HUES48 (cell line): ENCODE results near the gene HOXB9.

Source experiments
- H3K27ac ChIP-seq: one replicate; pipeline ENCODE4 v1.7.0; 2013; ENCODE audit warnings: low read depth, low read length, inconsistent platforms
- H3K27me3 ChIP-seq: 2 replicates; pipeline ENCODE4 v1.6.1; 2013; ENCODE audit warnings: mild to moderate bottlenecking, low read length; ENCODE audit not compliant: control insufficient read depth, insufficient read depth
- H3K36me3 ChIP-seq: 2 replicates; pipeline ENCODE4 v1.6.1; 2013; ENCODE audit warnings: low read length; ENCODE audit not compliant: control insufficient read depth, insufficient read depth
- H3K4me1 ChIP-seq: 2 replicates; pipeline ENCODE4 v1.6.1; 2013; ENCODE audit warnings: mild to moderate bottlenecking, low read length; ENCODE audit not compliant: control insufficient read depth, insufficient read depth
- H3K4me3 ChIP-seq: 2 replicates; pipeline ENCODE4 v1.5.1; 2013; ENCODE audit warnings: mild to moderate bottlenecking, low read depth, low read length
- H3K9ac ChIP-seq: 2 replicates; pipeline ENCODE4 v1.6.1; 2013; ENCODE audit warnings: mild to moderate bottlenecking, low read depth, low read length, moderate library complexity
- H3K9me3 ChIP-seq: 2 replicates; pipeline ENCODE4 v1.6.1; 2013; ENCODE audit warnings: low read length; ENCODE audit not compliant: control insufficient read depth, insufficient read depth

The HOXB9 gene

GRCh38 chr17:48637323-48638260, 11.4 kb upstream of the HOXB9 start:
- Histone ChIP-seq H3K9me3 (no peaks in the 10 kb centered on the region), H3K4me1 (0 out of 2 replicates have a peak, but pooled peaks cover 2% of the 10 kb centered on the region), H3K27me3 (peaks cover 100% of the 10 kb centered on the region), H3K27ac (no peak overlapping the region), H3K36me3 (no peaks in the 10 kb centered on the region), H3K4me3 (no peak overlapping the region), H3K9ac (no peak overlapping the region)

DNA sequence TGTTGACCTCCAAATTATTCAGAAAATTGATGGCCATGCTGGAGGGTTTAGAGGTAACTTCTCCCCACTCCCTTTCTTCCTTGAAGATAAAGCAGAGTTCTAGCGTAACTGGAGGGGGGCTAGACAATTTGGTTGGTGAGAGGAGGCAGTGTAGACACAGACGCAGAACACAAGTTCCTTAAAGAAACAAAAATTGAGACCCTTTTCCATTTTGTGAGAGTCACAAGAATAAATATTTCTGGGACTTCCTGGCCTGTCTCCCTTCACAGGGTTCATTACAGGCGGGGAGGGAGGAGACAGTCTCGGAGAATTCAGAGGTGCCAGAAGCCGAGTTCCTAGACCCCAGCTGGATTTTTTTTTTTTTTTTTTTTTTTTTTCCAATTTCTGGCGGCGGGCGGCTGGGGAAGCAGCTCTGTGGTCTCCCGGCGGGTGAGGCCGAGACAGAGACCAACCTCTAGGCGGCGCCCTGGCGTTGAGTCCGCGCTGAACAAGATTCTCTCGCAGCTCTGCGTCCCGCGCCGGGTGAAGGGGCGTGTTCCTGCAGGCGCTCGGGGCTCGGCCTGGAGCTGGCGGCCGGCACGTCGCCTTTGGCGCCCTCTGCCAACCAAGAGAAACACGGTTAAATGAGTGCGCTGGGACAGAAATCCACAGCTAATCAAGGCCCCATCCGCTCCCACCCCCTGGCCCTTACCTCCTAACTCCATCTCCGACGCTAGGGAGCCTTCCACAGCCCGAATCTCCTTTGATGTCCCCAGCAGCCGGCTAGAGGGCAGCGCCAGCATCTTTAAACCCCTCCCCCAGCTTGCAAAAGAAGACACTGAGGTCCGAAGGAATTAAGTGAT, 10.2 kb upstream of the HOXB9 start:
- Histone ChIP-seq H3K9me3 (no peaks in the 10 kb centered on the region), H3K4me1 (no peaks in the 10 kb centered on the region), H3K9ac (no peak overlapping the region), H3K4me3 (no peak overlapping the region), H3K27ac (no peak overlapping the region), H3K36me3 (no peaks in the 10 kb centered on the region), H3K27me3 (peaks cover 100% of the 10 kb centered on the region)

DNA sequence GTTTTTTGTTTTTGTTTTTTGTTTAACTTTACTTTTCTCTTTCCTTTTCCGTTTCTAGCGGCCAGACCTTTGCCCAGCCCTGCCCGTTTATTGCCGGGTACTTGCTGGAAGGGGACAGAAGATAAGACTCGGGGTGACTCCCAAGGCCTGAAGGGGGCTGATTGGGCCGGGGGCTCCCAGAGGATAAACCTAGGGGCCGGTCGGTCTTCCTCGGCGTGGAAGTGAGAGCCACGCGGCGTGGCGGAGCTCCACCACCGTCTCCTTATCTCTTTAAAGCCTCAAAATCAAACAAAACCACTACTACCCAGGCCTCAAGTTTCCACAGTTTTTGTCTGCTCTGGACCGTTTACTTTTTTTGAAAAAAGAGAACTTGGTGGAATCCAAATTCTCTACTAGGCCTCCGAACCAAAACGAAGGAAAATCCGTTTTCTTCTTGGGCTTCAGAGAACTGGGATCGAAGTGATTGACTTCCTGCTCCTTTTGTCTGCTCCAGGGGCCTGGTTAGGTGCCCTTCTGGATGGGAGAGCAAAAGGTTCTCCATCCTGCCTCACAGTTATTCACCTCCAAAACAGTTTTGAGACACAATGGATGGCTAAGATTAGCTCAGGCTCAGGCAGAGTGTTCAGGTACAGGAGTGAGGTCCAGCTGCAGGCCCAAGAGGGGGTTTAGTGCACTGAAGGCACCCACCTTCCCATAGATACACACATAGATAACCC, 8.5 kb upstream of the HOXB9 start:
- Histone ChIP-seq H3K27me3 (peaks cover 100% of the 10 kb centered on the region), H3K27ac (no peak overlapping the region), H3K4me1 (no peaks in the 10 kb centered on the region), H3K36me3 (no peaks in the 10 kb centered on the region), H3K9me3 (no peaks in the 10 kb centered on the region), H3K4me3 (no peak overlapping the region), H3K9ac (no peak overlapping the region)

DNA sequence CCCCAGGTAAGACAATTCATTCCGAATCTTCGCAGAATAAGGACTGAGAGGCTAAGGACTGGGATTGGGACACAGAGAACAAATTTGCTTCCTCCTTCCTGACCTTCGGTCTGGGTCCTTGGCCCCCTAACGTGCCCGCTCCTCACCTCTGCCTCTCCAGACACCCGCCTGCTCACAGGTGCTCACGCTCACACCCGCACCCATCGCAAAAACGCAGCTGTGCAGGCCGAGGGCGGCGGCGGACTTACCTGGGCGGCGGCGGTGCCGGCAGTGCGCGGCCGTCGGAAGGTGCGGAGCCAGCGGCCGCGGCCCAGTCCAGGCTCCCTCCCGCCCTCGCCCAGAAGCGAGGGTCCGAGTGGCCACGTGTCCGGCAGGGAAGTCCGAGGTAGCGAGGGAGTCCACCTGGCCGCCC, 7.1 kb upstream of the HOXB9 start:
- H3K36me3 ChIP-seq: no peaks in the 10 kb centered on the region
- no peaks in the 10 kb centered on the region for H3K9me3 ChIP-seq
- H3K27ac ChIP-seq: no peak overlapping the region
- no peaks in the 10 kb centered on the region for H3K4me1 ChIP-seq
- H3K27me3 ChIP-seq: peaks cover 100% of the 10 kb centered on the region
- H3K9ac ChIP-seq: no peak overlapping the region
- H3K4me3 ChIP-seq: no peak overlapping the region

DNA sequence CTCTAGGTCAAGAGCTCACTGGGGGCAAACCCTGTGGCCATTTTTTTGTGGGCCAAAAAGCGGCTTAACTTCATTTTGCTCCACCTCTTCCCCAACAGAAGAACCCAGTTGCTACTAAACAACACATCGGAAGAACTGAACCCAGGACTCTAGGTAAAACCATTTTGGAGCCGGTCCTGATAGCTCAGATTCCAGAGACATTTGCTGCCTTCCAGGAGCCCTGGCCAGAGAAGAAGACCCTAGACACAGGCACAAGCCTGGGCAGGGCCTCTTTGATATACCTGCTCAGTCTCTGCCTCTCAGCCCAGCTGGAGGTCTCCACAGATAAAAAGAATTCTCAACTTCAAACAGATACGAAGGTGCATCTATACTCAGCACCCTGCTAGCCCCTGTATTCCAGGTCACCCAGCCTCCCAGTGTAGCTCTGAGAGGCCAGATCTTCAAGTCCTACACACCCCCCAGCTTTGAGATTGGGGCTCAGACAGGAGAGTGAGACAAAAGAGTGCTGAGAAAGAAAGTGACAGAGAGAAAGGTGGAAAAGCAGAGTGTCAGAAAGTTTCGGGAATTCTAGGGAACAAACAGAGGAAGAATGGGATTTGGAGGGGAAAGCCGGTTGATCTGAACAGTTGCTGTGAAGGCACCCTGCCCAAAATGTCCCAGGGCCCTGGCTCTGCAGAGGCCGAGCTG, 6.6 kb upstream of the HOXB9 start:
- Histone ChIP-seq H3K4me1 (no peaks in the 10 kb centered on the region), H3K9me3 (no peaks in the 10 kb centered on the region), H3K4me3 (no peak overlapping the region), H3K27ac (no peak overlapping the region), H3K27me3 (peaks cover 100% of the 10 kb centered on the region), H3K36me3 (no peaks in the 10 kb centered on the region), H3K9ac (no peak overlapping the region)

- H3K27me3 ChIP-seq: peaks cover 100% of the 10 kb centered on the region
- no peaks in the 10 kb centered on the region for H3K36me3 ChIP-seq
- H3K9me3 ChIP-seq: no peaks in the 10 kb centered on the region
- no peak overlapping the region for H3K4me3 ChIP-seq
- H3K27ac ChIP-seq: no peak overlapping the region
- peaks cover under 1% of the 10 kb centered on the region; the same call in 1 of the 2 replicates for H3K4me1 ChIP-seq
- H3K9ac ChIP-seq: no peak overlapping the region
These were observed 5.8 kb upstream of the HOXB9 start for GRCh38 chr17:48631693-48632578.

DNA sequence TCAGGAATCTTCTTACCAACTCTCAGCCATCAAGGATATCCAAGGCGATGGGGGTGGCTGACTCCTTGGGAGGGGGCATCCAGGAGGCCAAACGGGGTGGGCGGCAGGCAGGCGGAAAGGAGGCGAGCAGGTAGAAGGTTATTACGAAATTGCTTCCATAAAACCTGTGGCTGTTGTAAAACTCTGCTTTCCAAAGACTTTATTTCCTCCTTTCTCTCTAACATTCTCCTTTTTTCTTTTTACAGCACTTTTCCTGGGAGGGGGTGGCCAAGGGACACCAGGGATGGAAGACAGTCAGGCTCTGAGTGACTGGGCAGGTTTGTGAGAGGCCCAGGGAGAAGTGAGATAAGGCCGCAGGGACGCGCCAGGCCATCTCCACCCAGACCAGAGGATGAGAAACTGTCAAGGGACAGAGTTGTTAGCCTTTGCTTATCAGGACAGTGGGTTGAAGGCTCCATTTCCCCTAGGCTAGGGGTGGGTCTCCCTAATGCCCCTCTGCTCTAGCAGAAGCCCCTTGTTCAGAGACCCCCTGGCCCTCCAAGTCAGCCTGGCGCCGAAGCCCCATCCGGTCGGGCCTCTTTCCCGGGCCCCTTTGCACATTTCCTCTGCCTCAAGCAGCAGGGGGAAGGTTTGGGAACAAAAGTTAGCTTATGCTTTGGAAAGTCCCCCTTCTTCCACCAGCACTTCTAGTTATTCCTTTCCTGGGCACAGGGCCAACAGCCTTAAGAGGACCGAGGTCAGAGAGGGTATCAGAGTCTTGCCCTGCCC, 5.0 kb upstream of the HOXB9 start:
- Histone ChIP-seq H3K27me3 (peaks cover 100% of the 10 kb centered on the region), H3K4me3 (no peak overlapping the region), H3K4me1 (peaks cover 3% of the 10 kb centered on the region; the same call in 1 of the 2 replicates), H3K27ac (no peak overlapping the region), H3K9ac (no peak overlapping the region), H3K36me3 (no peaks in the 10 kb centered on the region), H3K9me3 (no peaks in the 10 kb centered on the region)

DNA sequence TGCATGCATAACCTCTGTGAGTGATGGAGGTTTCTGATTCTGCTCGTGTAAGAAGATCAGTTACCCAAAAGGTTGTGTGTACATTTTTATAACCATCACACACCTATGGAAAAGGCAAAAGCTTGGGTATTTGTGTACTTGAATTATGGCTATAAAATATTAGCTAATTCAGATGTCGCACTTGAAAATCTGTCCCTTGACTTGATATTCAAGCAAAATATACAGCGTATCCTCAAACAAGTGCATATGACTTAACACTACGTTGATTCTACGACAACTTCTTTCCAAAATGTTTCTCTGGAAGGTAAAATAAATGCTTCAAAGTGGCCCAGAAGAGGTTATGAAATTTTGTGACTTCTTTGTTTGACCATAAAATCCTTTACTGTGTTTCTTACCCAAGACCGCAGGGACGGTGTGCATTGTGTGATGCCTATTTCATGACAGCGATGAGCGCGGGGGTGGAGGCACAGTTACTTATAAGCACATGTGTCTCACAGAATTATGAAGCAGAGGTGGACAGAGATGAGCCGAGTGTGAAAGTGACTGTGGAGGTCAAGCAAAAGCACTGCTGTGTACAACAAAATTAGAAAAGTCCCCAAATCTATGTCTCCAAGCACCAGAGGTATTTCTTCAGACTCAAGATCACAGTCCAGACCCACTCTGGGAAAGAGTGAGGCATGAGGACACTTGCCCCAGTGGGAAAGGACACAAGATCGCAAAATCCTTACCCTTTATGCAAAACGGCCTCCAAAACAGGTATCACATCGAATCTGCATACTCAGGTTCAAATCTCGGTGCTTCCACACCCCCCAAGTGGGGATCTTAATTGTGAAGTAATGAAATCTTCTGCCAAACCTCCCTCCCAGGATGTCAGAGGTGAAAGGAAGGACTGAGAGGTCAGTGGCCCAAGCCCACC, 4.1 kb upstream of the HOXB9 start:
- H3K27me3 ChIP-seq: peaks cover 100% of the 10 kb centered on the region
- no peaks in the 10 kb centered on the region for H3K36me3 ChIP-seq
- no peak overlapping the region for H3K27ac ChIP-seq
- no peak overlapping the region for H3K4me3 ChIP-seq
- H3K4me1 ChIP-seq: peaks cover 3% of the 10 kb centered on the region; the same call in 1 of the 2 replicates
- H3K9ac ChIP-seq: no peak overlapping the region
- no peaks in the 10 kb centered on the region for H3K9me3 ChIP-seq

- Histone ChIP-seq H3K36me3 (no peaks in the 10 kb centered on the region), H3K4me3 (no peak overlapping the region), H3K27me3 (peaks cover 100% of the 10 kb centered on the region), H3K9me3 (no peaks in the 10 kb centered on the region), H3K4me1 (peaks cover 3% of the 10 kb centered on the region; the same call in 1 of the 2 replicates), H3K27ac (no peak overlapping the region), H3K9ac (no peak overlapping the region)
These were observed 3.2 kb upstream of the HOXB9 start for GRCh38 chr17:48629411-48629759.
